Measurements from ENCODE around the gene YPEL1. TPM values are rescaled to one million over a fixed set of nuclear protein-coding genes. Genes with fewer than 3 reads are reported as not detected.

The YPEL1 gene
- total and polyA plus RNA-seq, 11 donors, result 2.5 to 10.0 (median 7.3) TPM

DNA sequence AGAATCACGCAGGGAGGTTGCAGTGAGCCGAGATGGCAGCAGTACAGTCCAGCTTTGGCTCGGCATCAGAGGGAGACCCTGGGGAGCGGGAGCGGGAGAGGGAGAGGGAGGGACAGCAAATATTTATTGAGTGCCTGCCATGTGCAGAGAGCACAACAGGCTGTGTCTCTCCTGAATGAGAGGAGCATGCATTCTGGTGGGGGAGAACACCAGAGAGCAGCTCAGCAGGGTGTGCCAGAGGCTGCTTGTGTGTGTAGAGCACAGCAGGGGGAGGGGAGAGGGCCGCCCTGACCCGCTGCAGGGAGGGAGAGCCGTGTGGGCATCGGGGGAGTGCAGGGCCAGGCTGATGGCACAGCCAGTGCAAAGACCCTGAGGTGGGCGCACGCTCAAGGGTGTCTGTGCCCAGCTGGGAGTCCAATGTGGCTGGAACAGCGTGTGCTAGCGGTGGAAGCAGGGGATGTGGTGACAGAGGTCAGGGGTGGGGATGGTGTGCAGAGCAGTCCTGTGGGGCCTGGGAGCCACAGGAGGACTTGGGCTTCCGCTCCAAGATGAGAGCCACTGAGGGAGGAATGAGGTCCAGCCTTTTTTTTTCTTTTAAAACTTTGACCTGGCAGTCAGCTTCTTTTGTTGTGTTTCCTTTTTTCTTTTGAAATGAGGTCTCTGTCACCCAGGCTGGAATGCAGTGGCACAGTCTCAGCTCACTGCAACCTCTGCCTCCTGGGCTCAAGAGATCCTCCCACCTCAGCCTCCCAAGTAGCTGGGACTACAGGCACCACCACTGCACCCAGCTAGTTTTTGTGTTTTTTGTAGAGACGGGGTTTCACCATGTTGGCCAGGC, 57.8 kb downstream of the YPEL1 start:
- no peak for TF ChIP-seq POLR2A (IDR thresholded peaks at IDR 0.05)
- TF ChIP-seq, protein P1, sequence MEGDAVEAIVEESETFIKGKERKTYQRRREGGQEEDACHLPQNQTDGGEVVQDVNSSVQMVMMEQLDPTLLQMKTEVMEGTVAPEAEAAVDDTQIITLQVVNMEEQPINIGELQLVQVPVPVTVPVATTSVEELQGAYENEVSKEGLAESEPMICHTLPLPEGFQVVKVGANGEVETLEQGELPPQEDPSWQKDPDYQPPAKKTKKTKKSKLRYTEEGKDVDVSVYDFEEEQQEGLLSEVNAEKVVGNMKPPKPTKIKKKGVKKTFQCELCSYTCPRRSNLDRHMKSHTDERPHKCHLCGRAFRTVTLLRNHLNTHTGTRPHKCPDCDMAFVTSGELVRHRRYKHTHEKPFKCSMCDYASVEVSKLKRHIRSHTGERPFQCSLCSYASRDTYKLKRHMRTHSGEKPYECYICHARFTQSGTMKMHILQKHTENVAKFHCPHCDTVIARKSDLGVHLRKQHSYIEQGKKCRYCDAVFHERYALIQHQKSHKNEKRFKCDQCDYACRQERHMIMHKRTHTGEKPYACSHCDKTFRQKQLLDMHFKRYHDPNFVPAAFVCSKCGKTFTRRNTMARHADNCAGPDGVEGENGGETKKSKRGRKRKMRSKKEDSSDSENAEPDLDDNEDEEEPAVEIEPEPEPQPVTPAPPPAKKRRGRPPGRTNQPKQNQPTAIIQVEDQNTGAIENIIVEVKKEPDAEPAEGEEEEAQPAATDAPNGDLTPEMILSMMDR (IDR thresholded peaks at IDR 0.05), result no peak
- 85 to 89% (median 85%) methylated on average over 14 to 15 of the region's 15 CpGs for WGBS, 4 donors
- no peak for DNase-seq
- H3K36me3 ChIP-seq, result peaks cover 4 to 58% (median 52%) of the 10 kb centered on the region in 9 donors
- H3K27ac ChIP-seq, result no peak overlapping the region
- no peaks in the 10 kb centered on the region for H3K4me1 ChIP-seq
- intact Hi-C loops (cut with DNase I), result no loop called here
- H3K27me3 ChIP-seq, result no peaks in the 10 kb centered on the region
- ATAC-seq, result peak in 1 of 4 donors; percentile 16
- no peaks in the 10 kb centered on the region for H3K9me3 ChIP-seq
- H3K4me3 ChIP-seq, result no peak overlapping the region

DNA sequence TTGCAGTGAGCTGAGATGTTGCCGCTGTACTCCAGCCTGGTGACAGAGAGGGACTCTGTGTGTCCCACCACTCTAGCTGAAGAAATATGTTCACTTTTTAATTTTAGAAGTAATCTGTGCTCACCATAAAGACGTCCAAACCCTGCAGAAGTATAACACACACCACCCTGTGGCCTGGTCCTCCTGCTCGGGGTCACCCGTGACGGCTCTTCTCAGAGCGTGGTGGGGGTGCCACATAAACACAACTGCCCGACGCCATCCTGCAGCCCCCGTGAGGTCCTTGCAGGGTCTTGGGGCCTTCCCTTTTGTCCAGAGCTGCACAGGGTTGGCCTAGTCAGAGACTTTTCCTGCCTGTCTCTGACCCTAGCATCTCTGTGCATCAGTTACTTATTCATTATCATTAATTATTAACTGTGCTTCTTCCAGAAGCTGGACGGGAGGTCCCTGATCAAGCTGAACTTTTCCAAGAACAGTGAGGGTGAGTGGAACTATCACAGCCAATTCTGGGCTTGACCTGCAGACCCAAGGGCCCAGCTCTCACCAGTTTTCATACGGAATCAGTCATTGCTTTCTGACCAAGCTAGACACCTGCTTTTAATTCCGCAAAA, 60.9 kb downstream of the YPEL1 start:
- intact Hi-C loops (cut with DNase I), result no loop called here
- H3K27me3 ChIP-seq, result no peaks in the 10 kb centered on the region
- H3K36me3 ChIP-seq, result peaks cover 4 to 67% (median 61%) of the 10 kb centered on the region in 9 donors
- no peaks in the 10 kb centered on the region for H3K9me3 ChIP-seq
- DNase-seq, result peak in 1 of 5 donors; percentile 22
- TF ChIP-seq POLR2A (IDR thresholded peaks at IDR 0.05), result no peak
- TF ChIP-seq, protein P1 (IDR thresholded peaks at IDR 0.05), result no peak
- no peak overlapping the region for H3K27ac ChIP-seq
- 94 to 99% (median 96%) methylated on average over 12 of the region's 12 CpGs for WGBS, 4 donors
- no peak overlapping the region for H3K4me3 ChIP-seq
- ATAC-seq, result no peak
- H3K4me1 ChIP-seq, result peaks cover 0 to 13% (median 0%) of the 10 kb centered on the region in 12 donors

DNA sequence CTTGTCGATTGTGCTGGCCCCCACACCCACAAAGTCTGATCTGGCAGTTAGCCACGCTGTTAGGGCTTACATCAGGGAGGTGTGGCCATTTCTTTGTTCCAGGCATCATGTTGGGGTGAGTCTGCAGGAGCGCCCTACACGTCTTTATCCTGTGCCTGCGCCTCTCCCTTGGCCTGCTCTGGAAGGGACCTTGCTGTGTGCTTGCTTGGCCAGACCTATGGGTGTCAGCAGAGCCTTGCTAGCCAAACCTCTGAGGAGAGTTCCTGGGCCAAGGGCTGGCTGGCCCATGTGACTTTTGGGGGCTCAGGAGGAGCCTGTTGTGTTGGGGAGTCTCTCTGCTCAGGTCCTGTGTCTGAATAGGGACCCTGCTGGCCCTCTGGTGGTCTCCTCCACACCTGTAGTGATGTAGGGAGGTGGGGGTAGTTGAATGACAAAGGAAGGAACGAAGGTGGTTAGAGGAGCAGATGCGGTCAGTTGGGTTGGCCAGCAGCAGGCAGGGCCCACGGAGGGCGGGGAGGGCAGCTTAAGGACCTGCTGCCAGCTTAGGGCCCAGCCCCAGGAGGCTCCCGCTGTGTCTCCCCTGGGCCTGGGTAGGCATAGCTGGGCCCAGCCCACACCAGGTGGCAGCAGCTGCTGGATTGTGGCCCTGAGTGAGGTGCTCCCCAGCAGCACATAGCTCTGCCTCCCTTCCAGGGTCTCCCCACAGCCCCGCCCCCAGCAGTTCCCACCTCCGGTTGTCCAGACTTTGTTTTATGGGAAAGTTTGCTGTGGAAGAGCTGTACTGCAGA, 61.9 kb downstream of the YPEL1 start:
- Histone ChIP-seq H3K4me3 (no peak overlapping the region), H3K27ac (no peak overlapping the region), H3K4me1 (peaks cover 0 to 13% (median 0%) of the 10 kb centered on the region in 12 donors), H3K27me3 (no peaks in the 10 kb centered on the region), H3K9me3 (no peaks in the 10 kb centered on the region), H3K36me3 (peaks cover 4 to 71% (median 64%) of the 10 kb centered on the region in 9 donors)
- WGBS, 4 donors, result 87 to 97% (median 92%) methylated on average over 12 of the region's 12 CpGs
- TF ChIP-seq, protein P1 (IDR thresholded peaks at IDR 0.05), result no peak
- TF ChIP-seq POLR2A (IDR thresholded peaks at IDR 0.05), result no peak
- DNase-seq (peak in 1 of 5 donors; percentile 41), ATAC-seq (no peak)
- intact Hi-C loops (cut with DNase I), result no loop called here

Measured in heart left ventricle (tissue), 16 donors.